ENCODE results near the gene JAGN1. TPM values are rescaled to one million over a fixed set of nuclear protein-coding genes. Genes with fewer than 3 reads are reported as not detected.

JAGN1 gene
- total RNA-seq, 1 donor from 2014 or later = 25.0 TPM

Other genes starting within 250 kb of the JAGN1 start
- 57.0 and 62.8 TPM in 2 replicates for gene MTMR14, start 241.1 kb upstream of the JAGN1 start, total RNA-seq
- gene CPNE9, start 186.8 kb upstream of the JAGN1 start, total RNA-seq = not detected in 2 replicates
- gene BRPF1, start 158.9 kb upstream of the JAGN1 start, total RNA-seq = 12.2 and 17.8 TPM in 2 replicates
- 14.9 and 17.2 TPM in 2 replicates for gene OGG1, start 140.7 kb upstream of the JAGN1 start, total RNA-seq
- 24.7 and 33.1 TPM in 2 replicates for gene CAMK1, start 120.7 kb upstream of the JAGN1 start, total RNA-seq
- 23.7 and 26.2 TPM in 2 replicates for gene TADA3, start 98.1 kb upstream of the JAGN1 start, total RNA-seq
- 251 and 317 TPM in 2 replicates for gene ARPC4, start 97.5 kb upstream of the JAGN1 start, total RNA-seq
- gene TTLL3, start 80.3 kb upstream of the JAGN1 start, total RNA-seq = 4.1 and 7.6 TPM in 2 replicates
- gene RPUSD3, start 46.6 kb upstream of the JAGN1 start, total RNA-seq = 16.7 and 22.6 TPM in 2 replicates
- gene CIDEC, start 10.4 kb upstream of the JAGN1 start, total RNA-seq = not detected in 2 replicates
- 0.13 TPM in 2 replicates for gene IL17RE, start 12.2 kb downstream of the JAGN1 start, total RNA-seq
- 16.9 and 25.3 TPM in 2 replicates for gene IL17RC, start 26.5 kb downstream of the JAGN1 start, total RNA-seq
- 22.0 and 33.5 TPM in 2 replicates for gene CRELD1, start 43.2 kb downstream of the JAGN1 start, total RNA-seq
- 0.51 and 0.63 TPM in 2 replicates for gene PRRT3, start 61.8 kb downstream of the JAGN1 start, total RNA-seq
- 38.1 and 44.9 TPM in 2 replicates for gene EMC3, start 96.2 kb downstream of the JAGN1 start, total RNA-seq
- gene FANCD2, start 135.8 kb downstream of the JAGN1 start, total RNA-seq = 11.3 and 20.4 TPM in 2 replicates
- gene FANCD2OS, start 217.6 kb downstream of the JAGN1 start, total RNA-seq = not detected in 2 replicates
- gene BRK1, start 225.1 kb downstream of the JAGN1 start, total RNA-seq = 127 and 138 TPM in 2 replicates

Measured in dermis microvascular lymphatic vessel endothelial cell (primary cell).